ENCODE data around the gene PDE8B.

Gene PDE8B

GRCh38 chr5:77310494-77311213 is 100.2 kb downstream of the PDE8B start:
- TF ChIP-seq, protein P1, sequence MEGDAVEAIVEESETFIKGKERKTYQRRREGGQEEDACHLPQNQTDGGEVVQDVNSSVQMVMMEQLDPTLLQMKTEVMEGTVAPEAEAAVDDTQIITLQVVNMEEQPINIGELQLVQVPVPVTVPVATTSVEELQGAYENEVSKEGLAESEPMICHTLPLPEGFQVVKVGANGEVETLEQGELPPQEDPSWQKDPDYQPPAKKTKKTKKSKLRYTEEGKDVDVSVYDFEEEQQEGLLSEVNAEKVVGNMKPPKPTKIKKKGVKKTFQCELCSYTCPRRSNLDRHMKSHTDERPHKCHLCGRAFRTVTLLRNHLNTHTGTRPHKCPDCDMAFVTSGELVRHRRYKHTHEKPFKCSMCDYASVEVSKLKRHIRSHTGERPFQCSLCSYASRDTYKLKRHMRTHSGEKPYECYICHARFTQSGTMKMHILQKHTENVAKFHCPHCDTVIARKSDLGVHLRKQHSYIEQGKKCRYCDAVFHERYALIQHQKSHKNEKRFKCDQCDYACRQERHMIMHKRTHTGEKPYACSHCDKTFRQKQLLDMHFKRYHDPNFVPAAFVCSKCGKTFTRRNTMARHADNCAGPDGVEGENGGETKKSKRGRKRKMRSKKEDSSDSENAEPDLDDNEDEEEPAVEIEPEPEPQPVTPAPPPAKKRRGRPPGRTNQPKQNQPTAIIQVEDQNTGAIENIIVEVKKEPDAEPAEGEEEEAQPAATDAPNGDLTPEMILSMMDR (IDR thresholded peaks at IDR 0.05; ENCODE audit: unreplicated experiment in 3 of 3), result no peak
- Mint-ChIP-seq H3K36me3 (ENCODE audit: low read depth) (no peaks in the 10 kb centered on the region), H3K27me3 (ENCODE audit: low read depth) (peaks cover 3% of the 10 kb centered on the region), H3K4me1 (peaks cover 27% of the 10 kb centered on the region), H3K4me3 (no peak overlapping the region), H3K27ac (peak overlapping the region in 1 of 3 experiments; percentile 2), H3K9me3 (no peaks in the 10 kb centered on the region)

GRCh38 chr5:77311214-77311571 is 100.7 kb downstream of the PDE8B start:
- H3K27ac Mint-ChIP-seq, result peak overlapping the region in 1 of 3 experiments; percentile 2
- no peaks in the 10 kb centered on the region for H3K36me3 Mint-ChIP-seq (ENCODE audit: low read depth)
- no peaks in the 10 kb centered on the region for H3K9me3 Mint-ChIP-seq
- H3K4me1 Mint-ChIP-seq, result peaks cover 22% of the 10 kb centered on the region
- H3K4me3 Mint-ChIP-seq, result no peak overlapping the region
- peaks cover 3% of the 10 kb centered on the region for H3K27me3 Mint-ChIP-seq (ENCODE audit: low read depth)
- TF ChIP-seq, protein P1 (IDR thresholded peaks at IDR 0.05; ENCODE audit: unreplicated experiment in 3 of 3), result no peak

- Mint-ChIP-seq H3K9me3 (no peaks in the 10 kb centered on the region), H3K4me3 (no peak overlapping the region), H3K27me3 (ENCODE audit: low read depth) (no peaks in the 10 kb centered on the region), H3K4me1 (peaks cover 15% of the 10 kb centered on the region), H3K27ac (no peak overlapping the region), H3K36me3 (ENCODE audit: low read depth) (no peaks in the 10 kb centered on the region)
- TF ChIP-seq, protein P1 (IDR thresholded peaks at IDR 0.05; ENCODE audit: unreplicated experiment in 3 of 3), result no peak
These were observed 101.9 kb downstream of the PDE8B start for GRCh38 chr5:77312413-77312812.

DNA sequence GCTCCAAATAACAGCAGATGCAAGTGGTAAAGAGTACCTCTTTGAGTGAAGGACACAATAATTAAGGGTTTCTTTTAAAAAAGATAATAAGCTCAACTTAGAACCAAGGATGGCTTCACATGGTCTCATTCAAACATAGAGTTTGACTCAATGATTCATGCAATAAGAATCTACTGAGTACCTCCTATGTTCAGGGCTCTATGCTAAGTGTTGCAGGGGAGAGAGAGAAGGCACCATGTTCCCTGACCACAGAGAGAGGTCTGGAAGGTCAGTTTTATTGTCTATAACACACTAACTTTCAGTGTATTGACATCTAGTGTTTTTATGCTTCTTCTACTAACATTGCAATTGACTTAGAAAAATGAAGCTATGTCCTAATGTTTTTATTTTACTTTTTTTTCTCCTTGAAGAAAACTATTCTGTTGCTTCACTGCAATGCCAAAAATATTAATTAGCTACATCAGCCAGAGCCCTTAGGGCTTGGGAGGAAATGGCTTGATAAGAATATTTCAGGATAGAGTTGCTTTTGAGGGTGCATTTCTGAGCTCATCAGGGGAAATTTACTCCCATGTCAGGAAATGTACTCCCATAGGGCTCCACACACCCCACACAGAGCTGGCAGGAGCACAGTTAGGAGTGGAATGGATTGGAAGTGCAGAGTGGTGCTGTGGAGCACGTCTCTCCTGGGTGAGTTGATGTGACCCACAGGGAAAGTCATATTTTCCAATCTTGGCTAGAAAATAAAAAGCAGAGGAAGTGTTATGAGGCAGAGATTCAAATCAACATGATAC is 106.6 kb downstream of the PDE8B start:
- Mint-ChIP-seq H3K36me3 (ENCODE audit: low read depth) (no peaks in the 10 kb centered on the region), H3K4me1 (peaks cover 4% of the 10 kb centered on the region)

GRCh38 chr5:77318060-77318459 is 107.6 kb downstream of the PDE8B start:
- Mint-ChIP-seq H3K36me3 (ENCODE audit: low read depth) (no peaks in the 10 kb centered on the region), H3K27me3 (ENCODE audit: low read depth) (no peaks in the 10 kb centered on the region), H3K27ac (no peak overlapping the region), H3K4me1 (peaks cover 4% of the 10 kb centered on the region), H3K4me3 (no peak overlapping the region), H3K9me3 (no peaks in the 10 kb centered on the region)
- TF ChIP-seq, protein P1 (IDR thresholded peaks at IDR 0.05; ENCODE audit: unreplicated experiment in 3 of 3), result no peak

More for the DNA sequence above, 106.6 kb downstream of the PDE8B start:
- H3K9me3 Mint-ChIP-seq, result no peaks in the 10 kb centered on the region
- peak overlapping the region in 2 of 3 experiments; percentile 49 to 64 for H3K27ac Mint-ChIP-seq
- TF ChIP-seq, protein P1 (IDR thresholded peaks at IDR 0.05; ENCODE audit: unreplicated experiment in 3 of 3), result no peak
- no peaks in the 10 kb centered on the region for H3K27me3 Mint-ChIP-seq (ENCODE audit: low read depth)
- H3K4me3 Mint-ChIP-seq, result no peak overlapping the region

Data from nephron (organoid).